HG02943 (cell line): ENCODE measurements around the gene TAS2R1.
"Not testable (repeated sequence)": the region's sequence is repeated elsewhere in the genome, so short reads cannot be mapped to it uniquely, and the experiment has no call there.

Source experiments
- ATAC-seq: cut with Tn5 transposase; IDR thresholded peaks from one replicate; pipeline ENCODE4 v1.9.1; 2021; ENCODE audit warnings: mild to moderate bottlenecking, low read depth, moderate library complexity; ENCODE audit not compliant: unreplicated experiment

The TAS2R1 gene

GRCh38 chr5:9623661-9624060 is 6.5 kb downstream of the TAS2R1 start:
- no peak for ATAC-seq

DNA sequence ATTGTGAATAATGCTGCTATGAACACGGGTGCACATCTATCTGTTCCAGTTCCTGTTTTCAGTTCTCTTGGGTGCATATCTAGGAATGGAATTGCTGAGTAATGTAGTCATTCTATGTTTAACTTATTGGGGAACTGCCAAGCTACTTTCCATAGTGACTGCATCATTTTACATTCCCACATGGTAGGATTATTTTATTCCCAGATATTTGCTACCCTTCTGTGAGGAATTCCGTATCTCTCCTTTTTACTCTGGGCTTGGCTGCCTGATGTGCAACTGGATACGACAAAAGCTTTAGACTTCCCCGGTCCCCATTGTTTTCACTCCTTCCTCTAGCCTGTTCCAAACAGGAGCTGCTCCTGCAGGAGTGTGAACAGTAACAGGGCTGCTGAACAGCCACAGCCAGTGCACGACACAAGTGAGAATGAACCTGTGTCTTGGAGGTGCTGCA is 7.2 kb downstream of the TAS2R1 start:
- ATAC-seq, result no peak

GRCh38 chr5:9621379-9621903 is 8.7 kb downstream of the TAS2R1 start:
- ATAC-seq, result no peak

DNA sequence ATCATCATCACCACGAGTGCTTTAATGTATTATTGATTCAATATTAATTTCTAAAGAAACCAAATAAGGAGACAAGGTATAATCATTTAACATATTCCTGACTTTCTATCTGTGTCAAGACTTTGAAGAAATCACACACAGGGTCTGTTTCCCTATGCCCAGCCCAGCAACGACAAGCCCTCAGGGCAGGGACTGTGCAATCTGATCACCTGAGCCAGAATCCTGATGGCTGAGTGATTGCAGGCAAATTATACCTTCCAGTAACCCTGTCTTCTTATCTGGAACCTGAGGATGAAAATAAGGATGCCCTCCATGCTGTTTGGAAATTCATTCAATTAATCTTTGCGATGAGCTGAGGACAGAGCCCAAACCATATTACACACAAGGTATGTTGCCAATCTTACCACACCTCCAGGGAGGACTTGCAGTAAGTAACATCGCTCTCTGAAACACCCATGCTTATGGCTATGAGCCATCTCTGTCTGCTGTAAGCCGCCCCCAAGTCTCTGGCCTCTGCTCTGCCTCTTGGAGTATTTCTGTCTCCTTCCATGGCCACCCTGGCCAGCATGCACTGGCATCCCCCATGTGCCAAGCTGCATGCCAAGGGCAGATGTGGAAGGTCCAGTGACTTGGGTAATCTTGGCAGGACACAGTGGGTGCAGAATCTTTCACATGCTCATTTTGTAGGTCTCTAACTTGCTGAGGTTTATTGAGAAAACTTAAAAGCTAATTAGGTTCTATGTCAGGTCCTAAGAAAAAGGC is 10.6 kb downstream of the TAS2R1 start:
- no peak for ATAC-seq

DNA sequence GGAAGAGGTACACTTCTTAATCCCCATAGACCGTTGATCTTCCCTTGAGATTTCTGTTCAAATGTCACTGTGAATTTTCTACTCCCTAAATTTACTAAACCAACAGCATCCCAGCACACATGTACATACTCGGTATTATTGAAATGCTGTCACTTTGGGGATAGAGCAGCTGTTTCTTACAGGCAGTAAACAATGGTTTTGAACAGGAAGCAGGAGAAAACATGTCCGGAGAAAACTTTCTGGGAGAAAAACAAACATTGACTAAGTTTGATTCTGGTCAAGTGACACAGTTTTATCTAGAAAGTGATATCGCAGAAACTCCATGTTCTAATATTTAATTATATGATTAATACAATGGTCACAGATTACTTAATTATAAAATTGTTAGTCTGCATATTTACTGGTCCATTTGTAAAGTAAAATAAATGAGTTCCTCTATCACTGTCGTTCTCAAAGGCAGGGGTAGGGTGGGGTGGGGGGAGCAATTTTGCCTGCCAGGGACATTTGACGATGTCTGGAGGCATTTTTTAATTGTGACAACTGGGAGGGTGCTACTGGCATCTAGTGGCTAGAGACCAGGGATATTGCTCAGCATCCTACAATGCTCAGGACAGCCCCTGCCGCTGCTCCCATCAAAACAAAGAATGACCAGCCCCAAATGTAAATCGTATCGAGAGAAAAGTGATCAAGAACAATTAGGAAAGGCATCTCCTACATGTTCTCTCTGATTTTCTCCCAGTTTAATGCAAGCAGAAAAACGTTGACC is 12.2 kb downstream of the TAS2R1 start:
- ATAC-seq, result no peak

- no peak for ATAC-seq
These were observed 12.9 kb downstream of the TAS2R1 start for GRCh38 chr5:9617221-9617620.

GRCh38 chr5:9615331-9615730 is 14.8 kb downstream of the TAS2R1 start:
- no peak for ATAC-seq

DNA sequence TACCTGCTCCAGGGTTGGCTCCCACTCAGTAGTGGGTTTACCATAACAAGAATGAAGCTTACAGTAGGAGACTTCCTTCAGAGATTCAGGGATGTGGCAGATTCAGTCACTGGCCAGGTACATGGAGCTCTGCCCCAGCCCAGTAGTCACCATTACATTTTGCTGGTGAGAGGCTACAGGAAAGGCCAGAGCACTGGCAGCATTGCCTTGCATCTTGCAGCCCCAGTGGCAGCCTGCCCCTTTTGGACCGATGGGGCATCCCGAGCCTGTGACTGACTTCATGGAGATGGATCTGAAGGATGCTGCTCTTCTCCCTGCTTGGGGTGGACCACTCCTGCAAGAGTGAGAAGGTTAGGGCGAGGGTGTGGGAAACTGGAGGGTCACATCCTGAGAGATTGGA is 16.8 kb downstream of the TAS2R1 start:
- no peak for ATAC-seq

- no peak for ATAC-seq
These were observed 19.2 kb downstream of the TAS2R1 start for GRCh38 chr5:9610969-9611368.

DNA sequence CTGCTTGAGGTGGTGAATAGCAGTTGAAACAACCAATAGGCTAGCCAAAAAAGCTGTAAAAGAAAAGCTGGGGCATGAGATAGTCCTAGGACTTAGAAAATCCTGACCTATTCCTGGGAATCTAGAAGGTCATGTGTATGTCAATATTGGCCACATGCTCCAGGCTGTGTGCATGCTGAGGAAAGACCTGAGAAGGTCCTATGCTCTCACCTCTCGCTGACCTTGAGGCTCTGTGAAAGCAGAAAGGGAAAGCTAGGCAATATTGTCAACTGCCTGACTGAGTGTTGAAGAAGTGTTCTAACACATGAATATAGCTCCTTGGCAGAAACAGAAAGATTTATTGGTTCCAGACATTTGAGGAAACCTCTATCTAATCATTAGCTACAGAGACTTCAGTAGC is 19.8 kb downstream of the TAS2R1 start:
- ATAC-seq, result no peak

GRCh38 chr5:9608093-9608492 is 22.1 kb downstream of the TAS2R1 start:
- no peak for ATAC-seq

DNA sequence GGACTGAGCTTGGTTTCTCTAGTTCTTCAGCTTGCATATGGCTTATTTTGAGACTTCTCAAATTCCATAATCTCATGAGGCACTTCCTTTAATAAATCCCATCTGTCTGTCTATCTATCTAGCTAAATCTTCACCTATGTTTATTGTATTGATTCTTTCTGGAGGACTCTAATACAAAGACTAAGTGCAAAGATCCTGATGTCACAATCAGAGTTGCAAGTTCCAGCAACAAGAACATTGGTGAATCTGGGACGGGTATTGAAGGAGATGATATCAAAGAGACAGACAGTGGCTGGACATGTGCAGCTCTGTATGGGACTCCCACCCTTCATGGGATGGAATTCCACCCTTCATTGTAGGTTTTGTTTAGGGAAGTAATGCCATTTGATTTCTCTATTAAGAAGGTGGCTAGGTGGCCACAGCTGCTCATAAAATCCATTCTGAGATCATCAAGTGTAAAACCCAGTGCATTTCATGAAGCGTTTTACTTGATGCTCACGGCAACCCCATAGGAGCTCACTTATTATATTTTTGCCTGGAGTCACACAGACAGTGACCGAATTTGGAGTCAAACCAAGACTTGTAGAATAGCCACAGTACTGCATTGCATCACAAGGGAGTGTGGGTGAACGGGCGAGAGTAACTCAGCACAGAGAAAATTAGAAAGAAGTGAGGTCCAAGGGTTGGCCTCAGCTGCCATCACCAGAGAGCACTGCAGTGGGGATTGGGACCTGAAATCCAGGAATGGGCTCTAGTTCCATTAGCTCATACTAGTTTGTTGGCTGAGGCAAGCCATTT is 24.9 kb downstream of the TAS2R1 start:
- ATAC-seq, result no peak

DNA sequence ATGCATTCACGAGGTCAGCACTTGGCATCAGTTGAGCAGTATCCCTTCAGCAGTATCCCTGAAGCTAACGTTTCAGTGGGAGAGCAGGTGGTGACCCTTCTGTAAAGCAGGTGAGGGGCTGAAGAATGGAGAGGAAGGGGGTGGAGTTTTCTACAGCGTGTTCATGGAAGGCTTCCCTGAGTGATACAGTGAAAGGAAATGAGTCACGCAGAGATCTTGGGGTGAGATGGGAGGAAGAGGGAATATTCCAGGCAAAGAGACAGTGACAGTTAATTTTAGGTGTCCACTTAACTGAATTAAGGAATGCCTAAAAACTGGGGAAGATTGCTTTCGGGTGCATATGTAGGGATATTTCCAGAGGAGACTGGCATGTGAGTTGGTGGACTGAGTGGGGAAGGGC is 25.7 kb downstream of the TAS2R1 start:
- no peak for ATAC-seq

DNA sequence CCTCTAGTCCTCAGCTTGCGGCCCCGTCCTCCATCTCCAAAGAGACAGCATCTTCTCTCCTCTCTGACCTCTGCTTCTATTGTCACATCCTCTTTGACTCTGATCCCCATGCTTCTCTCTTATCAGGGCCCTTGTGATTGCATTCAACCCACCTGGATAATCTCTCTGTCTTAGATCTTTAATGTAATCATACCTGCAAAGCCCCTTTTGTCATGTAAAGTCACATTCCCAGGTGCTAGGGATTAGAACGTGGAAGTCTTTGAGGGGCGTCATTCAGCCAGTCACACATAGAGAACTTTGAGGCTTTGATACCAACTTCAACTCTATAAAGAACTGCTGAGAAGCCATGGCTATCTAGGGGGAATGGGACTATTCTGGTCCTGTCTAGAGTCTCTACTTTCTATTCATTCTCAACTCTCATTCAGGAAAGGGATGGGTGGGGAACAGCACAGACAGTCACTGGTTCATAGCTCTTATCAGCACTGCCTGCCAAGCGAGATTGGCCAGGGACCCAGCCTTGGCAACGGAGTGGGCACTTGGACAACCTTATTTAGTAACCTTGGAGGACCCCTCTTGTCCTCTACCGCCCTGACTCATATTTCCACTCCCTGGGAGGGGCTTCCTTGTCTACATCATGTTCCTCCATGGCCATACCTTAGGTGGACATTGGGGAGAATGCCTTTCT is 29.0 kb downstream of the TAS2R1 start:
- ATAC-seq, result no peak

GRCh38 chr5:9599391-9599790 is 30.8 kb downstream of the TAS2R1 start:
- ATAC-seq, result no peak

DNA sequence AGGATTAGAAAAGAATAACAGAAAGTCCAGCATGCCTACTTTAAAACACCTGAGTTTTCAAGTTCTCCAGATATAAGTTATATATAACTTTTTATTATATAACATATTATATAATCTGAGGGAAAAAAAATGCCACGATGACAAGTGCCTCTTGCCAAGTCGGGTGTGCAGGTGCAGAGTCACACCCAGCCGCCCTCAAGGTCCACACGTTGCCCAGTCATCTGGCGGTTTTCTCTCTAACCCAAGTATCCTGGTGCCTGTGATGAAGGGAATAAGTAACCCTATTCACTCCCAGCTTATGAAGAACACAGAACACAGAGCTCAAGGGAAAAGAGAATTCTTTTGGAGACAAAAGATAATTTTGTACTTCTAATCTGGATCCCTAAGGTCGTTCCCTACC is 31.8 kb downstream of the TAS2R1 start:
- ATAC-seq, result not testable (repeated sequence)

GRCh38 chr5:9597322-9597721 is 32.8 kb downstream of the TAS2R1 start:
- not testable (repeated sequence) for ATAC-seq

DNA sequence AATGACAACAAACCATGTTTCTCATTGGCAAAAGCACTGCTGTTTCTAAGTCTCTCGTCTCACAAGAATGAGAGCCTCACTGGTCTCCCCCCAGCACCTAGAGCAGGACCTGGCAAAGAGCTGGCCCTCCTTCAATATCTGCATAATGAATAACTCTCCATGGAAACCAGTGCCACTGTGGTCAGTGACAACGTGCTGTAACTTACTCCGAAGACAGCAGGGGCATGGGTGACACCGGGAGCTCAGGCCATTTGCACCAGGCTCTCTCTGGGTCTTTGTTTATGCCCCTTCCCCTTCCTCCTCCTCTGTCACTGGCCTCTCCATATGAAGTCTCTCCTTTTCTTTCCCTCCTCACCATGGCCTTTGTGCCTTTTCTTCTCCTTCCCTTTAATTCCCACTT is 33.3 kb downstream of the TAS2R1 start:
- no peak for ATAC-seq

DNA sequence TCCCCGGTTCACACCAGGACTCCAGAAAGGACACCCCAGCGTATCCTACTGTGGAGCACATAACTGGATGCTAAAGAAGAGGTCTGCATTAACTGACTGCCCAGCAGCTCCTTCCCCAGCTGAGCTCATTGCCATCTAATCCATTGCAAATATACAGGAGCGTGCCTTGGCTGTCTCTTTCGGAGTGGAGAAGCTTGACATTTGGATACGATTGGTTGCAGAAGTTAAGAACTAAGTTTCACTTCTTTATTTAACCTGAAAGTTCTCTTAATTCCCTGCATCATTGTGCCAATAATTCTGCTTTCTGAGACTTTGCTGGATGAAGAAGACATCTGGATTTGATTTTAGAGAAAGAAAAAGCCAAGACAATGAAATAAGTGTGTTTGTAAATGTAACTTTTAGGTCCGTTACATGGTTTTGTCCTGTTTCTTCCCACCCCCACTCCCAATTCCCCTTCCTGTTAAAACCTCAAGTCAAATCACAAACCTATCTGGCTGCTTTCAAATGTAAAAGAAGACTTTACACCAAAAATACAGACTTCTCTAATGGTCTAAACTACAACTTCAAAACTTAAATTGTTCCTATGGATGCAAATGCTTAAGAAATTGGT is 33.9 kb downstream of the TAS2R1 start:
- no peak for ATAC-seq

- no peak for ATAC-seq
These were observed 35.2 kb downstream of the TAS2R1 start for GRCh38 chr5:9594913-9595312.
